Measurements from ENCODE around the gene ARHGAP8. TPM values are rescaled to one million over a fixed set of nuclear protein-coding genes. Genes with fewer than 3 reads are reported as not detected.

The ARHGAP8 gene
- total and polyA plus RNA-seq, 2 experiments from 2014 or later, result 62.8 to 64.9 TPM

DNA sequence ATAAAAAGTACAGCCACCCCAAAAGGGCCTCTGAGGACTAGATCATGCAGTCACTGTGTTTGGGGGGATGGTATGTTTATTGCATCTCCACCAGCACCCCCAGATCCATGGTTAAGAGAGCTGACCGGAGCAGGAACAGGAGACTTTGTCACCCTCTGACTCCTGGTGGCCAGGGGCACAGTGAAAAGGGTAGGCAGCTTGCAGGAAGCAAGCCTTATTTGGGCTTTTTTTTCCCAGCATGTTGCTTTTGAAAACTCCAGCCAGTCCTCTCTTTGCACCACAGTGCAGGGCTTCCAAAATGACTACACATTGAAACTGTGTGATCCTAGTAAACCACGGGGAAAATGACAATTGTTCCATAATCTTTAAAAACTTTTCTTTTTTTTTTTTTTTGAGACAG is 29.8 kb upstream of the ARHGAP8 start:
- no peak overlapping the region for H3K4me3 ChIP-seq
- H3K4me2 ChIP-seq, result no peak overlapping the region
- TF ChIP-seq EZH2phosphoT487 (IDR thresholded peaks at IDR 0.05; ENCODE audit: unreplicated experiment) (no peak), CREB1 (CRISPR knock-in tag; IDR thresholded peaks at IDR 0.05; ENCODE audit: low read depth) (no peak), ZNF331 (CRISPR knock-in tag; IDR thresholded peaks at IDR 0.05; ENCODE audit: low read depth) (no peak), NANOG (IDR thresholded peaks at IDR 0.05; ENCODE audit: borderline replicate concordance) (no peak), POLR2AphosphoS5 (IDR thresholded peaks at IDR 0.05; ENCODE audit: low read depth) (no peak), STAT1 (IDR thresholded peaks at IDR 0.05; ENCODE audit: unreplicated experiment) (no peak), EZH2 (IDR thresholded peaks at IDR 0.05; ENCODE audit: low read depth, unreplicated experiment) (no peak), JUNB (IDR thresholded peaks at IDR 0.05; ENCODE audit: unreplicated experiment) (no peak), ZNF114 (CRISPR knock-in tag; IDR thresholded peaks at IDR 0.05) (no peak)
- TF ChIP-seq, protein P1, sequence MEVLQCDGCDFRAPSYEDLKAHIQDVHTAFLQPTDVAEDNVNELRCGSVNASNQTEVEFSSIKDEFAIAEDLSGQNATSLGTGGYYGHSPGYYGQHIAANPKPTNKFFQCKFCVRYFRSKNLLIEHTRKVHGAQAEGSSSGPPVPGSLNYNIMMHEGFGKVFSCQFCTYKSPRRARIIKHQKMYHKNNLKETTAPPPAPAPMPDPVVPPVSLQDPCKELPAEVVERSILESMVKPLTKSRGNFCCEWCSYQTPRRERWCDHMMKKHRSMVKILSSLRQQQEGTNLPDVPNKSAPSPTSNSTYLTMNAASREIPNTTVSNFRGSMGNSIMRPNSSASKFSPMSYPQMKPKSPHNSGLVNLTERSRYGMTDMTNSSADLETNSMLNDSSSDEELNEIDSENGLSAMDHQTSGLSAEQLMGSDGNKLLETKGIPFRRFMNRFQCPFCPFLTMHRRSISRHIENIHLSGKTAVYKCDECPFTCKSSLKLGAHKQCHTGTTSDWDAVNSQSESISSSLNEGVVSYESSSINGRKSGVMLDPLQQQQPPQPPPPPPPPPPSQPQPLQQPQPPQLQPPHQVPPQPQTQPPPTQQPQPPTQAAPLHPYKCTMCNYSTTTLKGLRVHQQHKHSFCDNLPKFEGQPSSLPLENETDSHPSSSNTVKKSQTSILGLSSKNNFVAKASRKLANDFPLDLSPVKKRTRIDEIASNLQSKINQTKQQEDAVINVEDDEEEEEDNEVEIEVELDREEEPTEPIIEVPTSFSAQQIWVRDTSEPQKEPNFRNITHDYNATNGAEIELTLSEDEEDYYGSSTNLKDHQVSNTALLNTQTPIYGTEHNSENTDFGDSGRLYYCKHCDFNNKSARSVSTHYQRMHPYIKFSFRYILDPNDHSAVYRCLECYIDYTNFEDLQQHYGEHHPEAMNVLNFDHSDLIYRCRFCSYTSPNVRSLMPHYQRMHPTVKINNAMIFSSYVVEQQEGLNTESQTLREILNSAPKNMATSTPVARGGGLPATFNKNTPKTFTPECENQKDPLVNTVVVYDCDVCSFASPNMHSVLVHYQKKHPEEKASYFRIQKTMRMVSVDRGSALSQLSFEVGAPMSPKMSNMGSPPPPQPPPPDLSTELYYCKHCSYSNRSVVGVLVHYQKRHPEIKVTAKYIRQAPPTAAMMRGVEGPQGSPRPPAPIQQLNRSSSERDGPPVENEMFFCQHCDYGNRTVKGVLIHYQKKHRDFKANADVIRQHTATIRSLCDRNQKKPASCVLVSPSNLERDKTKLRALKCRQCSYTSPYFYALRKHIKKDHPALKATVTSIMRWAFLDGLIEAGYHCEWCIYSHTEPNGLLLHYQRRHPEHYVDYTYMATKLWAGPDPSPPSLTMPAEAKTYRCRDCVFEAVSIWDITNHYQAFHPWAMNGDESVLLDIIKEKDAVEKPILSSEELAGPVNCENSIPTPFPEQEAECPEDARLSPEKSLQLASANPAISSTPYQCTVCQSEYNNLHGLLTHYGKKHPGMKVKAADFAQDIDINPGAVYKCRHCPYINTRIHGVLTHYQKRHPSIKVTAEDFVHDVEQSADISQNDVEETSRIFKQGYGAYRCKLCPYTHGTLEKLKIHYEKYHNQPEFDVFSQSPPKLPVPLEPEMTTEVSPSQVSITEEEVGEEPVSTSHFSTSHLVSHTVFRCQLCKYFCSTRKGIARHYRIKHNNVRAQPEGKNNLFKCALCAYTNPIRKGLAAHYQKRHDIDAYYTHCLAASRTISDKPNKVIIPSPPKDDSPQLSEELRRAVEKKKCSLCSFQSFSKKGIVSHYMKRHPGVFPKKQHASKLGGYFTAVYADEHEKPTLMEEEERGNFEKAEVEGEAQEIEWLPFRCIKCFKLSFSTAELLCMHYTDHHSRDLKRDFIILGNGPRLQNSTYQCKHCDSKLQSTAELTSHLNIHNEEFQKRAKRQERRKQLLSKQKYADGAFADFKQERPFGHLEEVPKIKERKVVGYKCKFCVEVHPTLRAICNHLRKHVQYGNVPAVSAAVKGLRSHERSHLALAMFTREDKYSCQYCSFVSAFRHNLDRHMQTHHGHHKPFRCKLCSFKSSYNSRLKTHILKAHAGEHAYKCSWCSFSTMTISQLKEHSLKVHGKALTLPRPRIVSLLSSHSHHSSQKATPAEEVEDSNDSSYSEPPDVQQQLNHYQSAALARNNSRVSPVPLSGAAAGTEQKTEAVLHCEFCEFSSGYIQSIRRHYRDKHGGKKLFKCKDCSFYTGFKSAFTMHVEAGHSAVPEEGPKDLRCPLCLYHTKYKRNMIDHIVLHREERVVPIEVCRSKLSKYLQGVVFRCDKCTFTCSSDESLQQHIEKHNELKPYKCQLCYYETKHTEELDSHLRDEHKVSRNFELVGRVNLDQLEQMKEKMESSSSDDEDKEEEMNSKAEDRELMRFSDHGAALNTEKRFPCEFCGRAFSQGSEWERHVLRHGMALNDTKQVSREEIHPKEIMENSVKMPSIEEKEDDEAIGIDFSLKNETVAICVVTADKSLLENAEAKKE (CRISPR knock-in tag; IDR thresholded peaks at IDR 0.05), result no peak
- TF ChIP-seq, protein P2, sequence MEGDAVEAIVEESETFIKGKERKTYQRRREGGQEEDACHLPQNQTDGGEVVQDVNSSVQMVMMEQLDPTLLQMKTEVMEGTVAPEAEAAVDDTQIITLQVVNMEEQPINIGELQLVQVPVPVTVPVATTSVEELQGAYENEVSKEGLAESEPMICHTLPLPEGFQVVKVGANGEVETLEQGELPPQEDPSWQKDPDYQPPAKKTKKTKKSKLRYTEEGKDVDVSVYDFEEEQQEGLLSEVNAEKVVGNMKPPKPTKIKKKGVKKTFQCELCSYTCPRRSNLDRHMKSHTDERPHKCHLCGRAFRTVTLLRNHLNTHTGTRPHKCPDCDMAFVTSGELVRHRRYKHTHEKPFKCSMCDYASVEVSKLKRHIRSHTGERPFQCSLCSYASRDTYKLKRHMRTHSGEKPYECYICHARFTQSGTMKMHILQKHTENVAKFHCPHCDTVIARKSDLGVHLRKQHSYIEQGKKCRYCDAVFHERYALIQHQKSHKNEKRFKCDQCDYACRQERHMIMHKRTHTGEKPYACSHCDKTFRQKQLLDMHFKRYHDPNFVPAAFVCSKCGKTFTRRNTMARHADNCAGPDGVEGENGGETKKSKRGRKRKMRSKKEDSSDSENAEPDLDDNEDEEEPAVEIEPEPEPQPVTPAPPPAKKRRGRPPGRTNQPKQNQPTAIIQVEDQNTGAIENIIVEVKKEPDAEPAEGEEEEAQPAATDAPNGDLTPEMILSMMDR (conservative IDR thresholded peaks at IDR 0.05; ENCODE audit: low read depth in 2 of 2), result no peak
- TF ChIP-seq, protein P3, sequence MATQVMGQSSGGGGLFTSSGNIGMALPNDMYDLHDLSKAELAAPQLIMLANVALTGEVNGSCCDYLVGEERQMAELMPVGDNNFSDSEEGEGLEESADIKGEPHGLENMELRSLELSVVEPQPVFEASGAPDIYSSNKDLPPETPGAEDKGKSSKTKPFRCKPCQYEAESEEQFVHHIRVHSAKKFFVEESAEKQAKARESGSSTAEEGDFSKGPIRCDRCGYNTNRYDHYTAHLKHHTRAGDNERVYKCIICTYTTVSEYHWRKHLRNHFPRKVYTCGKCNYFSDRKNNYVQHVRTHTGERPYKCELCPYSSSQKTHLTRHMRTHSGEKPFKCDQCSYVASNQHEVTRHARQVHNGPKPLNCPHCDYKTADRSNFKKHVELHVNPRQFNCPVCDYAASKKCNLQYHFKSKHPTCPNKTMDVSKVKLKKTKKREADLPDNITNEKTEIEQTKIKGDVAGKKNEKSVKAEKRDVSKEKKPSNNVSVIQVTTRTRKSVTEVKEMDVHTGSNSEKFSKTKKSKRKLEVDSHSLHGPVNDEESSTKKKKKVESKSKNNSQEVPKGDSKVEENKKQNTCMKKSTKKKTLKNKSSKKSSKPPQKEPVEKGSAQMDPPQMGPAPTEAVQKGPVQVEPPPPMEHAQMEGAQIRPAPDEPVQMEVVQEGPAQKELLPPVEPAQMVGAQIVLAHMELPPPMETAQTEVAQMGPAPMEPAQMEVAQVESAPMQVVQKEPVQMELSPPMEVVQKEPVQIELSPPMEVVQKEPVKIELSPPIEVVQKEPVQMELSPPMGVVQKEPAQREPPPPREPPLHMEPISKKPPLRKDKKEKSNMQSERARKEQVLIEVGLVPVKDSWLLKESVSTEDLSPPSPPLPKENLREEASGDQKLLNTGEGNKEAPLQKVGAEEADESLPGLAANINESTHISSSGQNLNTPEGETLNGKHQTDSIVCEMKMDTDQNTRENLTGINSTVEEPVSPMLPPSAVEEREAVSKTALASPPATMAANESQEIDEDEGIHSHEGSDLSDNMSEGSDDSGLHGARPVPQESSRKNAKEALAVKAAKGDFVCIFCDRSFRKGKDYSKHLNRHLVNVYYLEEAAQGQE (IDR thresholded peaks at IDR 0.05; ENCODE audit: unreplicated experiment), result no peak
- TF ChIP-seq, protein P4, sequence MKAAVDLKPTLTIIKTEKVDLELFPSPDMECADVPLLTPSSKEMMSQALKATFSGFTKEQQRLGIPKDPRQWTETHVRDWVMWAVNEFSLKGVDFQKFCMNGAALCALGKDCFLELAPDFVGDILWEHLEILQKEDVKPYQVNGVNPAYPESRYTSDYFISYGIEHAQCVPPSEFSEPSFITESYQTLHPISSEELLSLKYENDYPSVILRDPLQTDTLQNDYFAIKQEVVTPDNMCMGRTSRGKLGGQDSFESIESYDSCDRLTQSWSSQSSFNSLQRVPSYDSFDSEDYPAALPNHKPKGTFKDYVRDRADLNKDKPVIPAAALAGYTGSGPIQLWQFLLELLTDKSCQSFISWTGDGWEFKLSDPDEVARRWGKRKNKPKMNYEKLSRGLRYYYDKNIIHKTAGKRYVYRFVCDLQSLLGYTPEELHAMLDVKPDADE (IDR thresholded peaks at IDR 0.05), result no peak
- H3F3A ChIP-seq (replicated peaks; ENCODE audit: low read depth), result no peaks in the 10 kb centered on the region
- Mint-ChIP-seq H3K36me3 (ENCODE audit: low read depth) (no peaks in the 10 kb centered on the region; the same call in 2 of the 3 replicates), H3K9me3 (no peaks in the 10 kb centered on the region), H3K4me1 (peaks cover 17% of the 10 kb centered on the region), H3K4me3 (no peak overlapping the region), H3K27me3 (ENCODE audit: insufficient read depth, low read depth, poor library complexity) (peaks cover 2% of the 10 kb centered on the region), H3K27ac (no peak overlapping the region)
- no peaks in the 10 kb centered on the region for H4K20me1 ChIP-seq (replicated peaks; ENCODE audit: insufficient read depth)
- no peaks in the 10 kb centered on the region; the same call in 1 of the 2 replicates for H3K4me1 ChIP-seq (ENCODE audit: insufficient read depth)
- no peak overlapping the region for H3K27ac ChIP-seq (ENCODE audit: low read depth)
- H3K36me3 ChIP-seq (ENCODE audit: insufficient read depth), result no peaks in the 10 kb centered on the region
- DNase-seq (ENCODE audit: low spot score), result no peak
- no peak overlapping the region for H2AFZ ChIP-seq
- H3K9me2 ChIP-seq (ENCODE audit: insufficient read depth), result no peaks in the 10 kb centered on the region
- no peaks in the 10 kb centered on the region for H3K27me3 ChIP-seq (ENCODE audit: insufficient read depth)
- ATAC-seq, result no peak
- no peaks in the 10 kb centered on the region for H3K79me2 ChIP-seq (replicated peaks; ENCODE audit: insufficient read depth)
